Smooth muscle cell (in vitro differentiated cells): ENCODE measurements around the gene GMIP. TPM values are rescaled to one million over a fixed set of nuclear protein-coding genes. Genes with fewer than 3 reads are reported as not detected.

Experiments used
- DNase-seq: peaks from one replicate; lab custom pipeline; 2025; ENCODE audit not compliant: unreplicated experiment; lab: John Stamatoyannopoulos, UW
- H2AFZ ChIP-seq: fragments of 200-600 bp; sonication (generic); 2 replicates; pipeline ENCODE4 v1.6.0; 2016; ENCODE audit warnings: antibody characterized with exemption, low read depth, mild to moderate bottlenecking
- H3F3A ChIP-seq: fragments of 200-600 bp; sonication (generic); 2 replicates; pipeline ENCODE4 v1.6.0; 2017; ENCODE audit warnings: antibody characterized with exemption, low read depth
- H3K27ac ChIP-seq: fragments of 200-600 bp; sonication (generic); 2 replicates; pipeline ENCODE4 v1.5.1; 2016; ENCODE audit warnings: low read depth, mild to moderate bottlenecking
- H3K27me3 ChIP-seq: fragments of 200-600 bp; sonication (generic); 2 replicates; pipeline ENCODE4 v1.6.1; 2016; ENCODE audit warnings: low read depth, mild to moderate bottlenecking
- H3K36me3 ChIP-seq: fragments of 200-600 bp; sonication (generic); 2 replicates; pipeline ENCODE4 v1.5.1; 2016; ENCODE audit warnings: low read depth
- H3K4me1 ChIP-seq: fragments of 200-600 bp; sonication (generic); 2 replicates; pipeline ENCODE4 v1.5.1; 2016; ENCODE audit warnings: low read depth
- H3K4me2 ChIP-seq: fragments of 200-600 bp; sonication (generic); 2 replicates; pipeline ENCODE4 v1.6.0; 2016; ENCODE audit warnings: mild to moderate bottlenecking
- H3K4me3 ChIP-seq: fragments of 200-600 bp; sonication (generic); 2 replicates; pipeline ENCODE4 v1.5.1; 2016; ENCODE audit warnings: mild to moderate bottlenecking
- H3K79me2 ChIP-seq: fragments of 200-600 bp; sonication (generic); 2 replicates; pipeline ENCODE4 v1.6.0; 2016; ENCODE audit warnings: low read depth, mild to moderate bottlenecking
- H3K9ac ChIP-seq: fragments of 200-600 bp; sonication (generic); 2 replicates; pipeline ENCODE4 v1.6.0; 2016; ENCODE audit warnings: low read depth
- H3K9me3 ChIP-seq: fragments of 200-600 bp; sonication (generic); replicated peaks from 2 replicates; pipeline ENCODE4 v1.5.1; 2016; ENCODE audit warnings: low read depth
- H4K20me1 ChIP-seq: fragments of 200-600 bp; sonication (generic); 2 replicates; pipeline ENCODE4 v1.6.0; 2016; ENCODE audit warnings: low read depth
- WGBS: methylation state at CpG from one replicate; pipeline ENCODE4 v1.1.7; 2016; ENCODE audit warnings: low lambda C conversion rate; 5-methylcytosine and 5-hydroxymethylcytosine counted together
- polyA plus RNA-seq: library from polyadenylated mRNA; unstranded; fragments of >200 nt; fragmentation: Nextera tagmentation; extraction: Ambion mirVana; gene quantifications from 2 replicates; pipeline ENCODE4 v1.2.1, GENCODE V29; 2016
- total RNA-seq: library from RNA; depleted of rRNA; stranded (reverse); fragments of >200 nt; gene quantifications from 2 replicates; pipeline ENCODE4 v1.2.3, GENCODE V29; 2014
- TF ChIP-seq, protein P1 (sequence below): fragments of 200-600 bp; sonication (generic); IDR thresholded peaks from 2 replicates; pipeline ENCODE4 v1.5.1; 2017; ENCODE audit warnings: borderline replicate concordance, mild to moderate bottlenecking, antibody characterized with exemption; ENCODE audit not compliant: insufficient read depth, poor library complexity, severe bottlenecking

Gene GMIP
- total and polyA plus RNA-seq, 2 experiments from 2014 or later, result 3.9 to 19.5 TPM

DNA sequence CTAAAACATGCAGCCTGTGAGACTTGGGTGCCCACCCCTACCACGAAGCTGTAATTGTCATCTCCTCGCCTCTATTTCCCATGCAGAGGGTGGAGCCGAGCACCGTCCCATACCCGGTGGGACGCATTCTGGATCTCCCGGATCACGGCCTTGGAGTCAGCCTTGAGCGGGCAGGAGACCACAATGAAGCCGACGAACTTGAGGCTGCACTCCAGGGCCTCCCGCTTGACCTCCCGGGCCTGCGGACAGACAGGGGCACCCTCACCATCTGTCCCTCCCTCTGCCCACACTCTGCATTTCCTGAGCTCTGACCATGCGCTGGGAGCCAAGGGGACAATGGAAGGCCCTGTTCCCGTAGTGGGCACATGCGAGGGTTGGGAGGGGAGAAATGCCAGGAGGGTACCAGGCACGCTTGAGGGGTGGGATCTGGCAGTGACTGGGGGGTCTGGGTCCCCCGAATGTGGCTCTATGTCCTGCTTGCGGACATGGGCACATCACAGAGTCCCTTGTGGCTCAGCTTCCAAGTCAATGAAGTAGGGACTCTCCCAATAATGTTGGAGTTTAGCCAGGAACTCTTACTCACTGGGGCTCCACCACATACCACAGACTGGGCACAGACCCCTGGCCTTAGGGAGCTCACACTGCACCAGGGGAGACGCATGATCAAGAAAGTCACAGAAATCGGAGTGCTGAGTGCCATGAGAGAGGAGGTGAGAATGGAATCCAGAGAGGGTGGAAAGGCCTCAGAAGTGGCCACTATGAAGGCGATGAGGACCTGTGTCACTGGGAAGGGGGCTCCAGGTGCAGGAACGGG lies 9.2 kb upstream of the GMIP start:
- Histone ChIP-seq H3K4me1 (no peaks in the 10 kb centered on the region), H3K79me2 (no peaks in the 10 kb centered on the region), H3K9me3 (no peaks in the 10 kb centered on the region), H4K20me1 (no peaks in the 10 kb centered on the region), H3K27me3 (no peaks in the 10 kb centered on the region), H3F3A (no peaks in the 10 kb centered on the region), H2AFZ (no peak overlapping the region), H3K4me2 (no peak overlapping the region), H3K27ac (no peak overlapping the region), H3K4me3 (no peak overlapping the region), H3K36me3 (no peaks in the 10 kb centered on the region), H3K9ac (no peak overlapping the region)
- no peak for DNase-seq
- TF ChIP-seq, protein P1, sequence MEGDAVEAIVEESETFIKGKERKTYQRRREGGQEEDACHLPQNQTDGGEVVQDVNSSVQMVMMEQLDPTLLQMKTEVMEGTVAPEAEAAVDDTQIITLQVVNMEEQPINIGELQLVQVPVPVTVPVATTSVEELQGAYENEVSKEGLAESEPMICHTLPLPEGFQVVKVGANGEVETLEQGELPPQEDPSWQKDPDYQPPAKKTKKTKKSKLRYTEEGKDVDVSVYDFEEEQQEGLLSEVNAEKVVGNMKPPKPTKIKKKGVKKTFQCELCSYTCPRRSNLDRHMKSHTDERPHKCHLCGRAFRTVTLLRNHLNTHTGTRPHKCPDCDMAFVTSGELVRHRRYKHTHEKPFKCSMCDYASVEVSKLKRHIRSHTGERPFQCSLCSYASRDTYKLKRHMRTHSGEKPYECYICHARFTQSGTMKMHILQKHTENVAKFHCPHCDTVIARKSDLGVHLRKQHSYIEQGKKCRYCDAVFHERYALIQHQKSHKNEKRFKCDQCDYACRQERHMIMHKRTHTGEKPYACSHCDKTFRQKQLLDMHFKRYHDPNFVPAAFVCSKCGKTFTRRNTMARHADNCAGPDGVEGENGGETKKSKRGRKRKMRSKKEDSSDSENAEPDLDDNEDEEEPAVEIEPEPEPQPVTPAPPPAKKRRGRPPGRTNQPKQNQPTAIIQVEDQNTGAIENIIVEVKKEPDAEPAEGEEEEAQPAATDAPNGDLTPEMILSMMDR, result no peak
- 99% methylated on average over 24 of the region's 24 CpGs for WGBS

DNA sequence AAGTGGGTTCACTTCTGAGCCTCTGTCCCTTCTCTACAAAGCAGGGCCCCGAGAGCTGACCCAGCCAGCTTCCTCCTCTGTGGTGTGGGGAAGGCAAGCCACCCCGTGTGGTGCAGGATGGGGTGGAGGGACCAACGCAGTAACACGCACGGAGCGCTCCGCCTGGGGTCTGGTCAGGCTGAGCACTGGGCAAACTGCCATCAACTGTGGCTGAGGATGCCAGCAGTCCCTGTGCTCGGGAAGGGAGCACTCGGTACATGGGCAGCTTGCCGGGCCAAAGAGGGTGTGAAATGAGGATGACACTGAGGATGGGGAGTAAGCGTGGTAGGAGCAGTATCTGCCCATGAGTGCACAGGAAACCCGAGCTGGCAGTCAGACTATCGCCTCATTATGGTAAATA lies 7.6 kb upstream of the GMIP start:
- WGBS, result 97% methylated on average over 13 of the region's 13 CpGs
- H3K27ac ChIP-seq, result no peak overlapping the region
- H3F3A ChIP-seq, result no peaks in the 10 kb centered on the region
- no peak overlapping the region for H2AFZ ChIP-seq
- no peaks in the 10 kb centered on the region for H3K9me3 ChIP-seq
- H3K36me3 ChIP-seq, result no peaks in the 10 kb centered on the region
- DNase-seq, result no peak
- TF ChIP-seq, protein P1, result no peak
- H3K4me1 ChIP-seq, result no peaks in the 10 kb centered on the region
- H3K9ac ChIP-seq, result no peak overlapping the region
- no peaks in the 10 kb centered on the region for H4K20me1 ChIP-seq
- no peak overlapping the region for H3K4me2 ChIP-seq
- no peaks in the 10 kb centered on the region for H3K79me2 ChIP-seq
- H3K27me3 ChIP-seq, result no peaks in the 10 kb centered on the region
- no peak overlapping the region for H3K4me3 ChIP-seq

DNA sequence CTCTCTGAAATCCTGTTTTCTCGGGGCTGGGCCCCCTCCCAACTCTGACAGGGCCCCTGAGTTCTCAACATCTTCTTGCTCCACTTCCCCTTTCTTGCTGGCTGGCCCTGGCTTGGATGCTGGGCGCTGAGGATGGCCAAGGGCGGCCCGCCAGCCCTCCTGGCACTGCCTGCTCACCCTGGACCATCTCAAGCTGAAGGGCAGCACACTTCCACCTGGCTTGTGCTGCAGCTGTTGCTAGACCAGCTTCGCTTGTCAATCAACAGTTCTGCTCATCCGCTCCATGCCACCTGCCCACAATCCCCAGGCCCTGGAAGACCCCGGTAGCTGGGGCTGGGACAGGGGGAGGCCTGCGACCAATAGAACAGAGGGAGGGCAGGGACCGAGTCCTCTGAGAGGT lies 6.9 kb upstream of the GMIP start:
- 98% methylated on average over 9 of the region's 9 CpGs for WGBS
- no peak overlapping the region for H3K4me2 ChIP-seq
- H4K20me1 ChIP-seq, result no peaks in the 10 kb centered on the region
- no peaks in the 10 kb centered on the region for H3K36me3 ChIP-seq
- no peaks in the 10 kb centered on the region for H3K9me3 ChIP-seq
- DNase-seq, result no peak
- TF ChIP-seq, protein P1, result no peak
- no peak overlapping the region for H3K27ac ChIP-seq
- no peak overlapping the region for H2AFZ ChIP-seq
- H3K9ac ChIP-seq, result no peak overlapping the region
- H3K4me1 ChIP-seq, result no peaks in the 10 kb centered on the region
- H3K27me3 ChIP-seq, result no peaks in the 10 kb centered on the region
- H3K79me2 ChIP-seq, result no peaks in the 10 kb centered on the region
- no peak overlapping the region for H3K4me3 ChIP-seq
- no peaks in the 10 kb centered on the region for H3F3A ChIP-seq

DNA sequence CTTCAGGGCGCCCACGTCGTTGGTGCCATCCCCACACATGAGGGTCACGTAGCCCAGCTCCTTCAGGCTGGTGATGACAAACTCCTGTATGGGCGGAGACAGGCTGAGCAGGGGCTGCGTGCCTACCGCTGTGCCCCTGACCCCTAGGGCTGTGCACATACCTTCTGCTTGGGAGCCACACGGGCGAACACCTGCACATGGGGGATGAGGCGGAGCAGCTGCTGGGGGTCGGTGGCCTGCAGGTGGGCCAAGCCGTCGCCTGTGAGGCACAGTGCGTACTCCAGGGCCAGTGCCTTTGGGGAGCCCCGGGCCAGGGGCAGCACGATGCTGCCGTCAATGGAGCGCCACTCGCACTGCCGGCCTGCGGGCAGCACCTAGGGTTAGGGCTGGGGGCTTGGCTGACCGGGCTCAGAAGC lies 6.1 kb upstream of the GMIP start:
- TF ChIP-seq, protein P1, result no peak
- no peaks in the 10 kb centered on the region for H4K20me1 ChIP-seq
- no peaks in the 10 kb centered on the region for H3K27me3 ChIP-seq
- H3K4me1 ChIP-seq, result no peaks in the 10 kb centered on the region
- H3K4me2 ChIP-seq, result no peak overlapping the region
- no peaks in the 10 kb centered on the region for H3K36me3 ChIP-seq
- no peak overlapping the region for H3K4me3 ChIP-seq
- no peaks in the 10 kb centered on the region for H3F3A ChIP-seq
- DNase-seq, result no peak
- no peaks in the 10 kb centered on the region for H3K9me3 ChIP-seq
- no peak overlapping the region for H3K9ac ChIP-seq
- no peak overlapping the region for H2AFZ ChIP-seq
- H3K79me2 ChIP-seq, result no peaks in the 10 kb centered on the region
- no peak overlapping the region for H3K27ac ChIP-seq
- 98% methylated on average over 21 of the region's 22 CpGs for WGBS
